Spleen (tissue), 11 donors: Measurements from ENCODE around the gene SPI1. TPM values are rescaled to one million over a fixed set of nuclear protein-coding genes. Genes with fewer than 3 reads are reported as not detected.

Source experiments
- DNase-seq: peaks from one replicate; pipeline ENCODE4 v3.0.0-alpha.2; 2020
- H3K27ac ChIP-seq, 8 donors: fragments of 200-600 bp; sonication (generic) in 7 of 8; 1 replicate in 4 of 8; 2 replicates in 4 of 8; pipeline versions ENCODE4 v1.5.0 to v1.8.0; 2016 to 2021; ENCODE audit warnings: inconsistent platforms in 4 of 8, mild to moderate bottlenecking in 4 of 8, moderate library complexity in 1 of 8
- H3K27me3 ChIP-seq, 7 donors: fragments of 200-600 bp; sonication (generic) in 6 of 7; replicated peaks in 1 of 7; 1 replicate in 4 of 7; 2 replicates in 3 of 7; pipeline versions ENCODE4 v1.5.0 to v1.8.0; 2016 to 2021; ENCODE audit warnings: inconsistent platforms in 3 of 7, mild to moderate bottlenecking in 1 of 7
- H3K36me3 ChIP-seq, 6 donors: fragments of 200-600 bp; sonication (generic) in 5 of 6; 1 replicate in 4 of 6; 2 replicates in 2 of 6; pipeline versions ENCODE4 v1.5.0 to v1.8.0; 2016 to 2021; ENCODE audit warnings: inconsistent platforms in 2 of 6
- H3K4me1 ChIP-seq, 6 donors: fragments of 200-600 bp; sonication (generic) in 5 of 6; 1 replicate in 3 of 6; 2 replicates in 3 of 6; pipeline versions ENCODE4 v1.5.0 to v1.8.0; 2016 to 2021; ENCODE audit warnings: inconsistent platforms in 3 of 6
- H3K4me3 ChIP-seq, 8 donors: fragments of 200-600 bp; sonication (generic) in 7 of 8; 1 replicate in 4 of 8; 2 replicates in 4 of 8; pipeline versions ENCODE4 v1.5.0 to v1.8.0; 2016 to 2021; ENCODE audit warnings: inconsistent platforms in 4 of 8, mild to moderate bottlenecking in 4 of 8, moderate library complexity in 2 of 8
- H3K9me3 ChIP-seq, 8 donors: fragments of 200-600 bp; sonication (generic) in 7 of 8; 1 replicate in 4 of 8; 2 replicates in 4 of 8; pipeline versions ENCODE4 v1.5.0 to v1.8.0; 2016 to 2021; ENCODE audit warnings: inconsistent platforms in 4 of 8
- POLR2A ChIP-seq, 3 donors: fragments of 450-650 bp; IDR thresholded peaks; one replicate each; pipeline ENCODE4 v1.5.1; 2017; ENCODE audit warnings: antibody characterized with exemption in 3 of 3, mild to moderate bottlenecking in 1 of 3
- POLR2AphosphoS5 ChIP-seq, 3 donors: sonication (generic); formaldehyde crosslinking; IDR thresholded peaks; one replicate each; pipeline ENCODE4 v1.5.1; 2017; ENCODE audit warnings: antibody characterized with exemption in 3 of 3
- WGBS, 5 donors: extraction: QIAGEN DNeasy Blood & Tissue Kit in 3 of 5; methylation state at CpG; one replicate each; pipeline versions ENCODE4 v1.1.5 to v1.1.7; 2013 to 2018; 5-methylcytosine and 5-hydroxymethylcytosine counted together
- intact Hi-C: fragments of 100-400 bp; cut with DNase I; formaldehyde crosslinking; loops from one replicate; pipeline ENCODE4 v1.15.0; 2023; ENCODE audit warnings: low total_unique reads
- polyA plus RNA-seq, 3 donors: library from polyadenylated mRNA; stranded (reverse); fragments of 200-250 nt; gene quantifications; one replicate each; pipeline ENCODE4 v1.2.1, GENCODE V29; 2013
- total RNA-seq, 7 donors: library from RNA; depleted of rRNA in 3 of 7; stranded (reverse); fragments of >200 nt in 3 of 7; fragmentation: NEBNext Ultra II Directional in 4 of 7; extraction: Animal tissue kit (Norgen Biotek cat#: 25700) in 4 of 7; gene quantifications; one replicate each; pipeline versions ENCODE4 v1.1.0 to v1.2.1, GENCODE V29; 2016 to 2021
- TF ChIP-seq, protein P1 (sequence below), 11 experiments: fragments of 200-600 bp in 7 of 11; fragments of 450-650 bp in 4 of 11; sonication (generic) in 4 of 11; IDR thresholded peaks in 8 of 11; conservative IDR thresholded peaks in 3 of 11; 1 replicate in 7 of 11; 2 replicates in 4 of 11; pipeline versions ENCODE4 v1.4.0 to v1.8.0; 2016 to 2021; ENCODE audit warnings: antibody characterized with exemption in 11 of 11, inconsistent platforms in 4 of 11, mild to moderate bottlenecking in 1 of 11
- donor health status: healthy with polysubstance abuse.
- donor health status: DM: no; HTN: no; CAD: no; lungs with moderate emphysema.
- donor health status: DM: no; HTN: no; CAD: no.
- donor health status: Bipolar disorder and iron deficiency.
- donor health status: healthy.
- donor health status: DM: no; HTN: no; CAD: no.
- donor health status: DM: yes; HTN: yes; CAD: no.

SPI1 gene
- total and polyA plus RNA-seq, 10 donors = 84.2 to 366 (median 168) TPM

DNA sequence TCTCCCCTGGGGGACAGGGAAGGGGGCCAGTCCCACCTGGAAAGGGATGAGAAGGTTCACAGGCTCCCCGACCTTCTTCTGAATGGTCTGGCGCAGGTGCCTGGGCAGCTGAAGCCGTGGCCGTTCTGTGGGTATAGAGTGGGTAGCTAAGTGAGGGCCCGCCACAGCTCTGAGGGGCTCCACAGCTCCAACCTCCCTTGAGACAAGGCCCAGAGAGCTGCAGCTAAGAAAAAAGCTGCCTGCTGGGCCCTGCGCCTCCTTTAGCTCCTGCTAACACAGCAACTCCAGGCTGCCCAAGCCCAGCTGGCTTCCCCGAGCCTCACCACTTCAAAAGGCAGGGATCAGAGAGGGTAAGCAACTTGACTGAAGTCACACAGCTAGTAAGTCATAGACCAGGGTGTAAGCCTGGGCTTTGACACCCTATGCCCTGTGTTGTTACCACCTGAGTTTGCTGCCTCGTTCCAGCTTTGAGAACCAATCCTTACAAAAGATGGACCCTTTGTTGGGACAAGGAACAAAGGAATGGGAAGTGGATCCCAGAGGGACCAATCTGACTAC lies 44.4 kb downstream of the SPI1 start:
- DNase-seq = peak; percentile 69
- Histone ChIP-seq H3K4me3 (no peak overlapping the region), H3K27ac (no peak overlapping the region), H3K4me1 (peaks cover 0 to 22% (median 14%) of the 10 kb centered on the region in 6 donors), H3K27me3 (no peaks in the 10 kb centered on the region), H3K36me3 (peaks cover 0 to 36% (median 14%) of the 10 kb centered on the region in 6 donors), H3K9me3 (no peaks in the 10 kb centered on the region)
- intact Hi-C loops = no loop called here
- TF ChIP-seq POLR2A (IDR thresholded peaks at IDR 0.05) = no peak
- TF ChIP-seq, protein P1, sequence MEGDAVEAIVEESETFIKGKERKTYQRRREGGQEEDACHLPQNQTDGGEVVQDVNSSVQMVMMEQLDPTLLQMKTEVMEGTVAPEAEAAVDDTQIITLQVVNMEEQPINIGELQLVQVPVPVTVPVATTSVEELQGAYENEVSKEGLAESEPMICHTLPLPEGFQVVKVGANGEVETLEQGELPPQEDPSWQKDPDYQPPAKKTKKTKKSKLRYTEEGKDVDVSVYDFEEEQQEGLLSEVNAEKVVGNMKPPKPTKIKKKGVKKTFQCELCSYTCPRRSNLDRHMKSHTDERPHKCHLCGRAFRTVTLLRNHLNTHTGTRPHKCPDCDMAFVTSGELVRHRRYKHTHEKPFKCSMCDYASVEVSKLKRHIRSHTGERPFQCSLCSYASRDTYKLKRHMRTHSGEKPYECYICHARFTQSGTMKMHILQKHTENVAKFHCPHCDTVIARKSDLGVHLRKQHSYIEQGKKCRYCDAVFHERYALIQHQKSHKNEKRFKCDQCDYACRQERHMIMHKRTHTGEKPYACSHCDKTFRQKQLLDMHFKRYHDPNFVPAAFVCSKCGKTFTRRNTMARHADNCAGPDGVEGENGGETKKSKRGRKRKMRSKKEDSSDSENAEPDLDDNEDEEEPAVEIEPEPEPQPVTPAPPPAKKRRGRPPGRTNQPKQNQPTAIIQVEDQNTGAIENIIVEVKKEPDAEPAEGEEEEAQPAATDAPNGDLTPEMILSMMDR (IDR thresholded peaks at IDR 0.05 in 8 of 11, conservative IDR thresholded peaks at IDR 0.05 in 3 of 11) = no peak
- TF ChIP-seq POLR2AphosphoS5 (IDR thresholded peaks at IDR 0.05) = no peak
- WGBS, 5 donors = 89 to 98% (median 91%) methylated on average over 3 to 8 of the region's 8 CpGs

- H3K27ac ChIP-seq = no peak overlapping the region
- no peaks in the 10 kb centered on the region for H3K27me3 ChIP-seq
- intact Hi-C loops = no loop called here
- no peak for DNase-seq
- no peak for TF ChIP-seq POLR2AphosphoS5 (IDR thresholded peaks at IDR 0.05)
- TF ChIP-seq, protein P1 (IDR thresholded peaks at IDR 0.05 in 8 of 11, conservative IDR thresholded peaks at IDR 0.05 in 3 of 11) = no peak
- TF ChIP-seq POLR2A (IDR thresholded peaks at IDR 0.05) = no peak
- H3K4me1 ChIP-seq = peaks cover 0 to 27% (median 18%) of the 10 kb centered on the region in 6 donors
- WGBS, 5 donors = 91 to 98% (median 93%) methylated on average over 9 to 14 of the region's 14 CpGs
- peaks cover 0 to 31% (median 17%) of the 10 kb centered on the region in 6 donors for H3K36me3 ChIP-seq
- H3K4me3 ChIP-seq = no peak overlapping the region
- no peaks in the 10 kb centered on the region for H3K9me3 ChIP-seq
Measured at GRCh38 chr11:47333526-47333845, 44.9 kb downstream of the SPI1 start.

- no peaks in the 10 kb centered on the region for H3K9me3 ChIP-seq
- intact Hi-C loops = no loop called here
- H3K27me3 ChIP-seq = no peaks in the 10 kb centered on the region
- H3K36me3 ChIP-seq = peaks cover 0 to 27% (median 19%) of the 10 kb centered on the region in 6 donors
- H3K4me1 ChIP-seq = peaks cover 0 to 32% (median 22%) of the 10 kb centered on the region in 6 donors
- DNase-seq = peak; percentile 65
- 91 to 97% (median 95%) methylated on average over 16 to 20 of the region's 20 CpGs for WGBS, 5 donors
- H3K4me3 ChIP-seq = no peak overlapping the region
- TF ChIP-seq POLR2A (IDR thresholded peaks at IDR 0.05) = no peak
- TF ChIP-seq, protein P1 (IDR thresholded peaks at IDR 0.05 in 8 of 11, conservative IDR thresholded peaks at IDR 0.05 in 3 of 11) = no peak
- no peak overlapping the region for H3K27ac ChIP-seq
Measured at GRCh38 chr11:47332791-47333525, 45.4 kb downstream of the SPI1 start.

DNA sequence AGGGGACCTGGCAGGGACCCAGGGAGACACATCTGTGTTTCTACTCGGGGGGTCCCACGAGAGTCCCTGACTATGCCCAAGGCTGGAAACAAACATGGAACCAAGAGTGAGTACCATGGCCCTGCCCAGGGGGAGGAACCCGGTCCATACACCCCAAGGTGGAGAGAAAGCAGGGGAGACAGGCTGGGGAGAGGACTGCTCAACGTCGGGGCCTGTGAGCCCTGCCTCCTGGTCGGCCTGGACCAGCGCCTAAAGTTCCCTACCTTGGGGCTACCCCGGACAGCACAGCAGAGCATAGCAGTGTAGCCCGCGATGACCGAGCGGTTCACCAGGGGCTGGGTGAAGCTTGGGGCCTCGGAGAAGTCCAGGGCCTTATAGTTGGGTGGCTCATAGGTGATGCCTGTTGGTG lies 46.0 kb downstream of the SPI1 start:
- Histone ChIP-seq H3K36me3 (peaks cover 0 to 33% (median 15%) of the 10 kb centered on the region in 6 donors), H3K4me1 (peaks cover 0 to 33% (median 22%) of the 10 kb centered on the region in 6 donors), H3K27ac (no peak overlapping the region), H3K27me3 (no peaks in the 10 kb centered on the region), H3K9me3 (no peaks in the 10 kb centered on the region), H3K4me3 (no peak overlapping the region)
- intact Hi-C loops = no loop called here
- TF ChIP-seq, protein P1 (IDR thresholded peaks at IDR 0.05 in 8 of 11, conservative IDR thresholded peaks at IDR 0.05 in 3 of 11) = no peak
- no peak for TF ChIP-seq POLR2AphosphoS5 (IDR thresholded peaks at IDR 0.05)
- no peak for TF ChIP-seq POLR2A (IDR thresholded peaks at IDR 0.05)
- 66 to 94% (median 93%) methylated on average over 6 to 13 of the region's 13 CpGs for WGBS, 5 donors
- peak; percentile 58 for DNase-seq
